Measurements from ENCODE around the gene MCFD2. TPM values are rescaled to one million over a fixed set of nuclear protein-coding genes. Genes with fewer than 3 reads are reported as not detected.

MCFD2 gene
- polyA plus RNA-seq, 1 of the 3 experiments (the other 2 are of a cell fraction) = 88.2 TPM

GRCh38 chr2:46870051-46870839, 45.4 kb downstream of the MCFD2 start:
- Histone ChIP-seq H3K36me3 (replicated peaks in 1 of 2; ENCODE audit: control insufficient read depth in 1 of 2, insufficient read depth in 2 of 2, low read length in 1 of 2) (no peaks in the 10 kb centered on the region), H2AFZ (ENCODE audit: low read depth) (no peak overlapping the region), H3K79me2 (ENCODE audit: insufficient read depth) (no peaks in the 10 kb centered on the region), H3F3A (replicated peaks; ENCODE audit: insufficient read depth) (peaks cover 11% of the 10 kb centered on the region), H3K4me3 (ENCODE audit: low read depth in 2 of 2, low read length in 1 of 2) (no peak overlapping the region), H3K9me2 (no peaks in the 10 kb centered on the region), H3K4me2 (no peak overlapping the region), H3K9ac (no peak overlapping the region), H3K27me3 (ENCODE audit: insufficient read depth) (no peaks in the 10 kb centered on the region), H4K20me1 (ENCODE audit: insufficient read depth) (no peaks in the 10 kb centered on the region), H3K27ac (ENCODE audit: low read depth in 2 of 2, low read length in 1 of 2) (peak overlapping the region in 1 of 2 experiments; percentile 12; a peak in 1 of 4 replicates), H3K4me1 (ENCODE audit: control insufficient read depth in 1 of 2, insufficient read depth in 2 of 2, low read depth in 1 of 2, low read length in 1 of 2) (peaks cover 21% of the 10 kb centered on the region in 2 experiments; a peak in 3 of 4 replicates), H3K9me3 (no peaks in the 10 kb centered on the region; the same call in 1 of the 2 replicates)
- ChIA-PET POLR2A (no interaction called here), CTCF (interaction anchor here (0.7 to 1.8 kb wide), 8 partner anchors 18 to 220 kb away, joined by 3 to 6 read pairs (median 3); no protein-coding TSS in a partner anchor)
- WGBS (ENCODE audit: low lambda C conversion rate) = 88% methylated on average over 8 of the region's 8 CpGs
- no peak for TF ChIP-seq IRF3 (IDR thresholded peaks at IDR 0.05; ENCODE audit: low read depth, low read length)
- TF ChIP-seq SIN3A (IDR thresholded peaks at IDR 0.05; ENCODE audit: borderline replicate concordance, low read depth, low read length) = no peak
- no peak for TF ChIP-seq MAX (IDR thresholded peaks at IDR 0.05; ENCODE audit: low read depth)
- no peak for TF ChIP-seq TAF1 (IDR thresholded peaks at IDR 0.05; ENCODE audit: borderline replicate concordance, low read depth, low read length)
- no peak for DNase-seq

- Histone ChIP-seq H3K27me3 (ENCODE audit: insufficient read depth) (no peaks in the 10 kb centered on the region), H3K4me1 (ENCODE audit: control insufficient read depth in 1 of 2, insufficient read depth in 2 of 2, low read depth in 1 of 2, low read length in 1 of 2) (peaks cover 16 to 21% of the 10 kb centered on the region in 2 experiments; a peak in 3 of 4 replicates), H3K4me3 (ENCODE audit: low read depth in 2 of 2, low read length in 1 of 2) (no peak overlapping the region), H3K79me2 (ENCODE audit: insufficient read depth) (no peaks in the 10 kb centered on the region), H3K9me2 (no peaks in the 10 kb centered on the region), H3K9ac (no peak overlapping the region), H3K27ac (ENCODE audit: low read depth in 2 of 2, low read length in 1 of 2) (no peak overlapping the region; a peak in 2 of 4 replicates), H3K36me3 (replicated peaks in 1 of 2; ENCODE audit: control insufficient read depth in 1 of 2, insufficient read depth in 2 of 2, low read length in 1 of 2) (no peaks in the 10 kb centered on the region), H3K9me3 (peaks cover 5% of the 10 kb centered on the region), H3K4me2 (no peak overlapping the region), H3F3A (replicated peaks; ENCODE audit: insufficient read depth) (peaks cover 11% of the 10 kb centered on the region), H2AFZ (ENCODE audit: low read depth) (no peak overlapping the region), H4K20me1 (ENCODE audit: insufficient read depth) (no peaks in the 10 kb centered on the region)
- no peak for DNase-seq
- 81% methylated on average over 3 of the region's 3 CpGs for WGBS (ENCODE audit: low lambda C conversion rate)
- CTCF ChIA-PET = interaction anchor here (0.7 to 1.8 kb wide), 6 partner anchors 22 to 219 kb away, joined by 3 to 6 read pairs (median 3); no protein-coding TSS in a partner anchor
- TF ChIP-seq EZH2phosphoT487 (IDR thresholded peaks at IDR 0.05; ENCODE audit: borderline replicate concordance, low read depth) (no peak), NFIC (IDR thresholded peaks at IDR 0.05; ENCODE audit: borderline replicate concordance) (no peak), POLR2AphosphoS5 (IDR thresholded peaks at IDR 0.05; ENCODE audit: low read depth, low read length) (no peak), CHD2 (IDR thresholded peaks at IDR 0.05; ENCODE audit: low read length, partially characterized antibody) (no peak), RXRA (IDR thresholded peaks at IDR 0.05; ENCODE audit: borderline replicate concordance, low read depth) (no peak), FOSL2 (IDR thresholded peaks at IDR 0.05; ENCODE audit: borderline replicate concordance, low read depth) (no peak), USF1 (IDR thresholded peaks at IDR 0.05; ENCODE audit: borderline replicate concordance, low read depth) (no peak), USF2 (IDR thresholded peaks at IDR 0.05; ENCODE audit: borderline replicate concordance, low read depth, low read length) (no peak)
- POLR2A ChIA-PET = no interaction called here
Measured at GRCh38 chr2:46869621-46870020, 46.0 kb downstream of the MCFD2 start.

Measured in SK-N-SH (cell line).